K562 treated with DMSO at 1 percent for 12 hours (cell line): Measurements from ENCODE around the gene LOXL4. TPM values are rescaled to one million over a fixed set of nuclear protein-coding genes. Genes with fewer than 3 reads are reported as not detected.

ENCODE experiments used
- total RNA-seq: library from RNA; unstranded; fragments of 300-600 nt; gene quantifications from 2 replicates; pipeline ENCODE4 v1.2.3, GENCODE V29; 2022; ENCODE audit not compliant: insufficient read depth

LOXL4 gene
- total RNA-seq = 0.63 TPM in 1 of 2 replicates, not detected in the other

GRCh38 chr10:98267894-98268693 lies at the start of gene LOXL4:
Gene LOXL4, minus strand, starts transcription at chr10:98268194. Its CDS starts 5,175 bp downstream, at chr10:98263019.

Other genes with a start within 250 kb of the LOXL4 start
- not detected in 2 replicates for gene CRTAC1, start 237.6 kb downstream of the LOXL4 start, total RNA-seq
- 5.6 and 12.1 TPM in 2 replicates for gene R3HCC1L, start 133.5 kb downstream of the LOXL4 start, total RNA-seq
- 0.27 and 0.33 TPM in 2 replicates for gene PYROXD2, start 147.0 kb upstream of the LOXL4 start, total RNA-seq
- 70.1 and 80.7 TPM in 2 replicates for gene HPS1, start 178.7 kb upstream of the LOXL4 start, total RNA-seq